T-helper 17 cell (primary cell): Measurements from ENCODE around the gene BPIFB6. TPM values are rescaled to one million over a fixed set of nuclear protein-coding genes. Genes with fewer than 3 reads are reported as not detected.
A peak's percentile ranks its signal among the peaks of the same experiment; 100 is the strongest.
"Not testable (repeated sequence)": the region's sequence is repeated elsewhere in the genome, so short reads cannot be mapped to it uniquely, and the experiment has no call there.

ENCODE experiments used
- ATAC-seq: fragments of 150-1000 bp; cut with Tn5 transposase; 2 replicates; pipeline ENCODE4 v1.10.0; 2021; ENCODE audit warnings: mild to moderate bottlenecking, moderate library complexity
- DNase-seq, 3 donors: peaks; one replicate each; pipeline versions ENCODE4 v3.0.0 to v3.0.0-alpha.2; 2020 to 2021
- H3K9me3 ChIP-seq: one replicate; pipeline ENCODE4 v1.7.0; 2013; ENCODE audit warnings: low read length, mild to moderate bottlenecking; ENCODE audit not compliant: control insufficient read depth, poor library complexity, severe bottlenecking
- H3K27ac Mint-ChIP-seq: one replicate; pipeline ENCODE4 v1.8.0; 2022; ENCODE audit warnings: mild to moderate bottlenecking, moderate library complexity, mixed read lengths
- H3K27me3 Mint-ChIP-seq: one replicate; pipeline ENCODE4 v1.8.0; 2022; ENCODE audit warnings: mixed read lengths
- H3K36me3 Mint-ChIP-seq: one replicate; pipeline ENCODE4 v1.8.0; 2022; ENCODE audit warnings: low read depth, mixed read lengths
- H3K4me1 Mint-ChIP-seq: one replicate; pipeline ENCODE4 v1.8.0; 2022; ENCODE audit warnings: mild to moderate bottlenecking, mixed read lengths
- H3K4me3 Mint-ChIP-seq: one replicate; pipeline ENCODE4 v1.8.0; 2022; ENCODE audit warnings: mild to moderate bottlenecking, moderate library complexity, mixed read lengths
- total RNA-seq, 4 donors: library from RNA in 2 of 4; stranded (reverse) in 2 of 4; gene quantifications; one replicate each; pipeline ENCODE4 v1.2.3 and lab custom pipeline; 2022 to 2026

Gene BPIFB6
- total RNA-seq, 2 donors from 2014 or later: not detected

DNA sequence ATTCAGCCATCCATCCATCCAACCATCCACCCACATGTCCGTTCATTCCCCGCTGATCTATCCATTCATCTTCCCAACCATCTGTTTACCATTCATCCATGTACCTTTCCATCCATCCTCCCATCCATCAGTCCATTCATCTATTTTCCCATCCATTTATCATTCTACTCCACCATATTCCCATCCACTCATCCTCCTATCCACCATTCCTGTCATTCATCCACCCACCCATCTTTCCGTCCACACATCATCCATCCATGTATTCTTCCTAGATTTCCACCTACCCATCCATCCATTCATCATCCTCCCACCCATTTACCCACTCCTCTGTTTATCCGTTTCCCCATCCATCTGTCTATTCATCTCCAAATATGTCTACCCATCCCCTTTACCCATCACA is 6.8 kb downstream of the BPIFB6 start:
- no peaks in the 10 kb centered on the region for H3K4me1 Mint-ChIP-seq
- H3K27ac Mint-ChIP-seq: no peak overlapping the region
- no peaks in the 10 kb centered on the region for H3K9me3 ChIP-seq
- no peaks in the 10 kb centered on the region for H3K36me3 Mint-ChIP-seq
- H3K4me3 Mint-ChIP-seq: no peak overlapping the region
- no peak for DNase-seq
- H3K27me3 Mint-ChIP-seq: no peaks in the 10 kb centered on the region
- no peak for ATAC-seq

- no peak for ATAC-seq
- DNase-seq: no peak
- no peak overlapping the region for H3K4me3 Mint-ChIP-seq
- H3K9me3 ChIP-seq: no peaks in the 10 kb centered on the region
- no peak overlapping the region for H3K27ac Mint-ChIP-seq
- H3K27me3 Mint-ChIP-seq: no peaks in the 10 kb centered on the region
- H3K36me3 Mint-ChIP-seq: no peaks in the 10 kb centered on the region
- H3K4me1 Mint-ChIP-seq: no peaks in the 10 kb centered on the region
Observed at GRCh38 chr20:33042430-33042829, 11.0 kb downstream of the BPIFB6 start.

- no peak for ATAC-seq
- no peaks in the 10 kb centered on the region for H3K9me3 ChIP-seq
Observed at GRCh38 chr20:33042983-33043730, 11.7 kb downstream of the BPIFB6 start.

DNA sequence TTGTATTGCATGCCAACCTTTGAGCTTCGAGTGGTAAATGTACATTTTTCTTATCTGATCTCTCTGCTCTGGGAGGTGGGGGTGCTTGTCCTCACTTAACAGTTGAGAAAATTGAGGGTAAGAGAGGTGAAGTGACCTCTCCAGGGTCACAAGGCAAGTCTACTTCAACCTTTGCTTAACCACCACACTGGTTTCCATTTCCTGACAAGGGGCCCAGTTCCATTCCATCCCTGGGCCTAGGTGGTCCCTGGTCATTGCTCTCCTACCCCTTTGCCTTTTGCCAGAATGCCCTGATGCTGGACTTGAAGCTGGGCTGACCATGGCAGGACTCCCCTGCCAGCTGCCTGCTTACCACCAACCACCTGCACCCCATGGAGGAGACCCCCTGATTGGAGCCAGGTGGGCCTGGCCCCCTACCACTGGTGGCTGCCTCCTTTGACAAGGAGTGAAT is 12.3 kb downstream of the BPIFB6 start:
- ATAC-seq (no peak), DNase-seq (no peak)
- no peaks in the 10 kb centered on the region for H3K36me3 Mint-ChIP-seq

More at GRCh38 chr20:33042983-33043730, 11.7 kb downstream of the BPIFB6 start:
- Mint-ChIP-seq H3K4me3 (no peak overlapping the region), H3K27me3 (no peaks in the 10 kb centered on the region), H3K36me3 (no peaks in the 10 kb centered on the region), H3K27ac (no peak overlapping the region), H3K4me1 (no peaks in the 10 kb centered on the region)
- DNase-seq: no peak

DNA sequence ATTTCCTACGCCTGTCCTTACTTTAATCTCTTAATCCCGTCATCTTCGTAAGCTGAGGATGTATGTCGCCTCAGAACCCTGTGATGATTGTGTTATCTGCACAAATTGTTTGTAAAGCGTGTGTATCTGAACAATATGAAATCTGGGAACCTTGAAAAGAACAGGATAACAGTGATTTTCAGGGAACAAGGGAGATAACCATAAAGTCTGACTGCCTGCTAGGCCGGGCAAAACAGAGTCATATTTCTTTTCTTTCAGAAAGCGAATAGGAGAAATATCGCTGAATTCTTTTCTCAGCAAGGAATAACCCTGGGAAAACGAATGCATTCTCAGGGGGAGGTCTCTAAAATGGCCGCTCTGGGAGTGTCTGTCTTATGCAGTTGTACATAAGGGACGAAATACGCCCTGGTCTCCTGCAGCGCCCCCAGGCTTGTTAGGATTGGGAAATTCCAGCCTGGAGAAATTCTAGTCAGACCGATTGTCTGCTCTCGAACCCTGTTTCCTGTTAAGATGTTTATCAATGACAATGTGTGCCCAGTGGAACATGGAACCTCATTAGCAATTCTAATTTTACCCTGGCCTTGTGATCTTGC is 13.8 kb downstream of the BPIFB6 start:
- not testable (repeated sequence) for H3K27me3 Mint-ChIP-seq, ATAC-seq, H3K27ac Mint-ChIP-seq, H3K4me1 Mint-ChIP-seq, DNase-seq, H3K9me3 ChIP-seq, H3K4me3 Mint-ChIP-seq, H3K36me3 Mint-ChIP-seq

More for the DNA sequence above, 12.3 kb downstream of the BPIFB6 start:
- no peaks in the 10 kb centered on the region for H3K4me1 Mint-ChIP-seq
- no peaks in the 10 kb centered on the region for H3K27me3 Mint-ChIP-seq
- H3K27ac Mint-ChIP-seq: no peak overlapping the region
- no peak overlapping the region for H3K4me3 Mint-ChIP-seq
- H3K9me3 ChIP-seq: no peaks in the 10 kb centered on the region

DNA sequence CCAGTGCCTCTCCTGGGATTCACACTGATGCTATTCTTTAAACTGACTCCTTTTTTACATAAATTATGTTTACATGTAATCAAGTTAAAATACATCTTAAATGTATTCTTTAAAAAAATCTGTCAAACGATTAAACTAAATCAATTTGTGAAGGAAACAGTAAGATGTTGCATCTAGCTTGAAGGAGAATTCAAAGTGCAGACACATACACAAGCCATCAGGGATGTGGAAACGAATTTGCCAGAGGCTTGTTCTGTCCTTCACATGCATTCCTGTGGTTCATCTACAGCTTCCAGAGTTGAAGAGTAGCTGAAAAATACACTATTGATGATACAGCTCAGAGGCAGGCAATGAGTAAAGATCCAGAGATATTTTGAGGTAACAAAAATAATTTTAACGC is 15.0 kb downstream of the BPIFB6 start:
- Mint-ChIP-seq H3K36me3 (no peaks in the 10 kb centered on the region), H3K27me3 (no peaks in the 10 kb centered on the region), H3K4me1 (no peaks in the 10 kb centered on the region), H3K4me3 (no peak overlapping the region), H3K27ac (no peak overlapping the region)
- ATAC-seq (no peak), DNase-seq (no peak)
- H3K9me3 ChIP-seq: no peaks in the 10 kb centered on the region

DNA sequence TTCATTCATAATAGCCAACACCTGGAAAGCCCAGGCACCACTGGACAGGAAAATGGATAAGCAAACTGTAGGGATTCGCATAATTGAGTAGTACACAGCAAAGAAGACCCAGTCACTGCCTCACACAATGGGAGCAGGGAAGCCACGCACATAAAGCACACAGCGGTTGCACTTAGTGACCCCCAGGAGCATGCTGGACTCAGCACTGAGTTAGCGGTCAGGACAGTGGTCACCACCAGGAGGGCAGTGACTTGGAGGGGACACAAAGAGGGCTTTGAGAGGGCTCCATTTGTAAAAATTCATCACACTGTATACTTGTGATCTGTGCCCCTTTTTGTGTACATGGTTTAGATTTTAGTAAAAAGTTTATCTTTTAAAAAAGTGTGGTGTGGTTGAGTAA is 19.9 kb downstream of the BPIFB6 start:
- Mint-ChIP-seq H3K27me3 (no peaks in the 10 kb centered on the region), H3K27ac (no peak overlapping the region), H3K4me1 (peaks cover 9% of the 10 kb centered on the region), H3K4me3 (no peak overlapping the region), H3K36me3 (no peaks in the 10 kb centered on the region)
- DNase-seq (no peak), ATAC-seq (no peak)
- no peaks in the 10 kb centered on the region for H3K9me3 ChIP-seq

DNA sequence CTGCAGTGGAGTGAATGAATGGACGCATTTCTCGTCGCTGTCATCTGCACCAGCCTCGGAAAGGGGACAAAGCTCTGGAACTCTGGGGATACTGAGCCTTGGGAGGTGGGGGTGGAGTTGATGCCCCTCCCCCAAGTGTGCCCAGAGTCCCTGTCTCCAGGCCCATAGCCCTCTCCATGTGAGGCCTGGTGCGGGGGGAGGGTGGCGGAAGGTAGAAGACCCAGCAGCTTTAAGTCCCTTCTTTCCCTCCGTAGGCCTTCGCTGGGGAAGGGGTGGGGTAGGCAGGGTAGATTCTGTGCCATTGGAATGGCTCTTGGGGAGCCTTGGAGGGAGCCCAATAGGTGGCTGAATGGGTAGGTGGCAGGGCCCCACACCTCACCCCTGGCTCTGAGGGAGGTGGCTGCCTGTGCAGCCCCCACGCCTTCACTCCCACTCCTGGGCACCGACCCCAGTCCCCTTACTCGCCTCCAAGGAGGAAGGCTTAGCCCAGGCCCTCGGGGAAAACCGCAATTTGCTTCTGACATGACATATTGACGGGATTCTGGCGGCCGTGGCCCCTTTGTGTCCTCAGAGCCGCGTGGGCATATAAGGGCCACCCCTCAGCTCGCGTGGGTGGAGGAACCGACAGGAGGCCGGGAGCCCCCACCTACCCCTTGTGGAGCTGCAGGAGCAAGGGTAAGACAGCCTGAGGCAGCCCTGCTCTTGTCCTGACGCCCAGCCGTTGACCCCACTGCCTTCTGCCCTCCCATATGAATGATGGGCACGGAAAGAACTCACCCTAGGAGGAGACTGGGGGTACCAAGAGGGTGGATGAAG is 22.1 kb downstream of the BPIFB6 start, which contains the start of gene BPIFB3:
BPIFB3 (plus strand) TSS at position 613 of the 816 bp plus-strand sequence. CDS start 1,533 bp downstream, outside the sequence.
- H3K9me3 ChIP-seq: no peaks in the 10 kb centered on the region
- no peak for DNase-seq
- H3K27me3 Mint-ChIP-seq: no peaks in the 10 kb centered on the region
- H3K27ac Mint-ChIP-seq: no peak within 1 kb of the TSS
- no peak within 1 kb of the TSS for H3K4me3 Mint-ChIP-seq
- H3K36me3 Mint-ChIP-seq: no peaks in the 10 kb centered on the region
- no peak for ATAC-seq
- H3K4me1 Mint-ChIP-seq: peaks cover 12% of the 10 kb centered on the region

DNA sequence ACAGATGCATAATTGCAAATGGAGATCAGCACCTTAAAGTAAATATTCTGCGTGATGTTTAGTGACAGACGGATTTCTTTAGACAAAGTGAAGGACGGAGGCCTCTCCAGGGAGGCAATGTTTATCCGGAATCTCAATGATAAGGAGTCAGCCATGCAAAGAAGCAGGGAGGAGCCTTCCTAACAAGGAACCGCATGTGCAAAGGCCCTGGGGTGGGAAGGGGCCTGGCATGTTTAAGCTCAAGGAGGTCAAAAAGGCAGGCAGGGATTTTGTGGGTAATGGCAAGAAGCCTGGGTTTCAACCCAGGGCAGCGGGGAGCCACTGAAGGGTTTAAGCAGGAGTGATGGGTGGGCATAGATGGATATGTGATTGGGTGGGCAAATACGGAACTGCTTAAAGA is 22.9 kb downstream of the BPIFB6 start:
- Mint-ChIP-seq H3K4me3 (no peak overlapping the region), H3K27ac (no peak overlapping the region), H3K36me3 (no peaks in the 10 kb centered on the region), H3K27me3 (no peaks in the 10 kb centered on the region), H3K4me1 (peaks cover 15% of the 10 kb centered on the region)
- no peaks in the 10 kb centered on the region for H3K9me3 ChIP-seq
- ATAC-seq (no peak), DNase-seq (no peak)

- Mint-ChIP-seq H3K36me3 (no peaks in the 10 kb centered on the region), H3K4me3 (no peak overlapping the region), H3K27me3 (no peaks in the 10 kb centered on the region), H3K4me1 (peaks cover 15% of the 10 kb centered on the region), H3K27ac (no peak overlapping the region)
- ATAC-seq: no peak
- H3K9me3 ChIP-seq: no peaks in the 10 kb centered on the region
- DNase-seq: no peak
Observed at GRCh38 chr20:33054791-33055190, 23.3 kb downstream of the BPIFB6 start.

GRCh38 chr20:33059136-33059535 is 27.7 kb downstream of the BPIFB6 start:
- DNase-seq: no peak
- peaks cover 11% of the 10 kb centered on the region for H3K4me1 Mint-ChIP-seq
- no peak overlapping the region for H3K4me3 Mint-ChIP-seq
- H3K9me3 ChIP-seq: no peaks in the 10 kb centered on the region
- H3K36me3 Mint-ChIP-seq: no peaks in the 10 kb centered on the region
- no peak overlapping the region for H3K27ac Mint-ChIP-seq
- no peaks in the 10 kb centered on the region for H3K27me3 Mint-ChIP-seq
- no peak for ATAC-seq

- H3K27ac Mint-ChIP-seq: no peak overlapping the region
- H3K36me3 Mint-ChIP-seq: no peaks in the 10 kb centered on the region
Observed at GRCh38 chr20:33059741-33060390, 28.4 kb downstream of the BPIFB6 start.

DNA sequence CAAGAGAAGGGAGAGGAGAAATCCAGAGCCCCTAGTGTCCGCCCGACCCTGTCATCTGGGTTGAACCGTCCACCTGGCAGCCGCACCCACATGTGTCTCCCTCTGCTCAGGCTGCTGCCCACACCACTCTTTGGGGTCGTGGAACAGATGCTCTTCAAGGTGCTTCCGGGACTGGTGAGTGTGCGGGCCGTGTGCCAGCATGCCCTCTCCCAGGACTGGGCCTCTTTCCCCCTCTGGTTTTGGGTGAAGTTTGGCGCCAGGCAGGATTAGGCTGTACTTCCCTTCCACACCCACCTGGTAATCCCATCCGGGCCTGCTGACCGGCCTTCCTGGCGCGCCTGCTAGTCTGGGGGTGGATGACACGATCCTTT is 30.2 kb downstream of the BPIFB6 start:
- peak overlapping the region; percentile 49 for H3K27ac Mint-ChIP-seq
- no peak overlapping the region for H3K4me3 Mint-ChIP-seq
- H3K9me3 ChIP-seq: no peaks in the 10 kb centered on the region
- DNase-seq: no peak
- peaks cover 8% of the 10 kb centered on the region for H3K4me1 Mint-ChIP-seq
- no peak for ATAC-seq
- H3K27me3 Mint-ChIP-seq: no peaks in the 10 kb centered on the region
- no peaks in the 10 kb centered on the region for H3K36me3 Mint-ChIP-seq

More at GRCh38 chr20:33059741-33060390, 28.4 kb downstream of the BPIFB6 start:
- no peaks in the 10 kb centered on the region for H3K9me3 ChIP-seq
- Mint-ChIP-seq H3K4me1 (peaks cover 9% of the 10 kb centered on the region), H3K4me3 (no peak overlapping the region), H3K27me3 (no peaks in the 10 kb centered on the region)
- ATAC-seq (no peak), DNase-seq (no peak)
